C4-2B (cell line): ENCODE results near the gene SCARB1.

Experiments used
- ZFX ChIP-seq: fragments of 450-650 bp; IDR thresholded peaks from 2 replicates; pipeline ENCODE4 v1.6.1; 2017
- TF ChIP-seq, protein P1 (sequence below): fragments of 450-650 bp; conservative IDR thresholded peaks from 2 replicates; pipeline ENCODE4 v1.5.1; 2017; ENCODE audit warnings: mild to moderate bottlenecking

GRCh38 chr12:124769163-124769530, 94.5 kb downstream of the SCARB1 start:
- TF ChIP-seq, protein P1, sequence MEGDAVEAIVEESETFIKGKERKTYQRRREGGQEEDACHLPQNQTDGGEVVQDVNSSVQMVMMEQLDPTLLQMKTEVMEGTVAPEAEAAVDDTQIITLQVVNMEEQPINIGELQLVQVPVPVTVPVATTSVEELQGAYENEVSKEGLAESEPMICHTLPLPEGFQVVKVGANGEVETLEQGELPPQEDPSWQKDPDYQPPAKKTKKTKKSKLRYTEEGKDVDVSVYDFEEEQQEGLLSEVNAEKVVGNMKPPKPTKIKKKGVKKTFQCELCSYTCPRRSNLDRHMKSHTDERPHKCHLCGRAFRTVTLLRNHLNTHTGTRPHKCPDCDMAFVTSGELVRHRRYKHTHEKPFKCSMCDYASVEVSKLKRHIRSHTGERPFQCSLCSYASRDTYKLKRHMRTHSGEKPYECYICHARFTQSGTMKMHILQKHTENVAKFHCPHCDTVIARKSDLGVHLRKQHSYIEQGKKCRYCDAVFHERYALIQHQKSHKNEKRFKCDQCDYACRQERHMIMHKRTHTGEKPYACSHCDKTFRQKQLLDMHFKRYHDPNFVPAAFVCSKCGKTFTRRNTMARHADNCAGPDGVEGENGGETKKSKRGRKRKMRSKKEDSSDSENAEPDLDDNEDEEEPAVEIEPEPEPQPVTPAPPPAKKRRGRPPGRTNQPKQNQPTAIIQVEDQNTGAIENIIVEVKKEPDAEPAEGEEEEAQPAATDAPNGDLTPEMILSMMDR = no peak
- no peak for TF ChIP-seq ZFX
